ENCODE measurements around the gene NMNAT1.
A peak's percentile ranks its signal among the peaks of the same experiment; 100 is the strongest.

DNA sequence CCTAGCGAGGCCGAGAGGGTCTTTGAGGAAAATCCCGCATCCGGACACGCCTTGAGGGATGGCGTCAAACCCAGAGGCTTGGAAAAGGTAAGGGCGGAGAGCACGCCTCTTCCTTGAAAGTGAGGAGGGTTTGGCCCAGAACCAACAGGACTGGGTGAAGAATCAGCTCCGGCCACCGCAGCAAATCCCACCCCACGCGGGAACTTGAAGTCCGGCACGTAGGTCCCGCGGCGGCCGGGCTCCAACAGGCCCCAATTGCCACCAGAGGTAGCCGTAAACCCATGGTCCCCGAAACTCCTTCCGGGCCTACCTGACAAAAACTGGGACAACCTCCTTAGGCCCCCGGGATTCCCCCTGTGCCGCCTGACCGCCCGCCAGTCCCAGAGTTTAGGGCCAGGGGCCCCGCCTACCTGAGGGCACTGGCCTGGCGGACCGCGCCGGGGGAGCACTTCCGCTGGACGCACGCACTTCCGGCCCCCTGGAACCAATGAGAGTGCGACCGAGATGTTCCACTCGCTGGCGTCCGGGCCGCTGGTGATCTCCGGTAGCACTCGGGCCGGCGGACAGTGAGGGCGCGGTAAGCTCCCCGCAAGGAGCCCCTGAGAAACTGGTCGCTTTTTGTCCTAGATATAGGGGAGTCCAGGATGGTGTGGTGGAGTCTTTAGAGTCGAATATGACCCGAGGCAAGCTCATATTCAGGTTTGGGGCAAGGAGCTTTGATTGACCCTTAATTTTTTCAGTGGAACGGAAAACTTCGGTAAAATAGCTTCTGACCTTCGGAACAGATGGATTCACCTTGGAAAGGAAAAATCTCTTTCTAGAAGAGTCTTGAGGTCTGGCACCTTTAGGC, at the start of gene NMNAT1, which contains the start of gene LZIC:
- TF ChIP-seq POLR2A (IDR thresholded peaks at IDR 0.05; ENCODE audit: low read depth) (peak; percentile 62), CTCF (IDR thresholded peaks at IDR 0.05) (peak in 2 of 3 experiments; percentile 15 to 35), EP300 (IDR thresholded peaks at IDR 0.05) (no peak), POLR2AphosphoS5 (IDR thresholded peaks at IDR 0.05) (peak; percentile 93 to 97)

Data from esophagus muscularis mucosa (tissue), 4 donors.